ENCODE results near the gene UBALD2.

The UBALD2 gene

GRCh38 chr17:76235883-76236282, 29.3 kb upstream of the UBALD2 start:
- no peak for DNase-seq (ENCODE audit: low read depth in 1 of 2, low spot score in 1 of 2)
- Histone ChIP-seq H3K27me3 (ENCODE audit: insufficient read depth, poor library complexity, severe bottlenecking) (peaks cover 12% of the 10 kb centered on the region), H3K27ac (replicated peaks) (no peak overlapping the region), H3K4me3 (replicated peaks; ENCODE audit: insufficient read depth, low read length) (no peak overlapping the region)
- TF ChIP-seq REST (IDR thresholded peaks at IDR 0.05; ENCODE audit: insufficient replicate concordance, low read depth) (no peak), POLR2AphosphoS5 (IDR thresholded peaks at IDR 0.05; ENCODE audit: low read depth) (no peak), CTCF (IDR thresholded peaks at IDR 0.05; ENCODE audit: insufficient read depth, low read length) (no peak), GABPA (IDR thresholded peaks at IDR 0.05; ENCODE audit: low read depth) (no peak), SPI1 (IDR thresholded peaks at IDR 0.05; ENCODE audit: borderline replicate concordance, low read depth) (no peak)

- no peak overlapping the region for H3K4me3 ChIP-seq (replicated peaks; ENCODE audit: insufficient read depth, low read length)
- DNase-seq (ENCODE audit: low read depth in 1 of 2, low spot score in 1 of 2), result no peak
- no peak overlapping the region for H3K27ac ChIP-seq (replicated peaks)
- peaks cover 17% of the 10 kb centered on the region for H3K27me3 ChIP-seq (ENCODE audit: insufficient read depth, poor library complexity, severe bottlenecking)
- TF ChIP-seq GABPA (IDR thresholded peaks at IDR 0.05; ENCODE audit: low read depth) (no peak), SPI1 (IDR thresholded peaks at IDR 0.05; ENCODE audit: borderline replicate concordance, low read depth) (no peak), POLR2AphosphoS5 (IDR thresholded peaks at IDR 0.05; ENCODE audit: low read depth) (no peak), CTCF (IDR thresholded peaks at IDR 0.05; ENCODE audit: insufficient read depth, low read length) (no peak), REST (IDR thresholded peaks at IDR 0.05; ENCODE audit: insufficient replicate concordance, low read depth) (no peak)
These were observed 28.5 kb upstream of the UBALD2 start for GRCh38 chr17:76236603-76237002.

GRCh38 chr17:76237859-76238313, 27.3 kb upstream of the UBALD2 start:
- no peak for DNase-seq (ENCODE audit: low read depth in 1 of 2, low spot score in 1 of 2)
- no peak overlapping the region for H3K4me3 ChIP-seq (replicated peaks; ENCODE audit: insufficient read depth, low read length)
- peaks cover 17% of the 10 kb centered on the region for H3K27me3 ChIP-seq (ENCODE audit: insufficient read depth, poor library complexity, severe bottlenecking)
- no peak overlapping the region for H3K27ac ChIP-seq (replicated peaks)
- no peak for TF ChIP-seq SPI1 (IDR thresholded peaks at IDR 0.05; ENCODE audit: borderline replicate concordance, low read depth)
- no peak for TF ChIP-seq GABPA (IDR thresholded peaks at IDR 0.05; ENCODE audit: low read depth)
- TF ChIP-seq REST (IDR thresholded peaks at IDR 0.05; ENCODE audit: insufficient replicate concordance, low read depth), result no peak
- TF ChIP-seq CTCF (IDR thresholded peaks at IDR 0.05; ENCODE audit: insufficient read depth, low read length), result no peak
- no peak for TF ChIP-seq POLR2AphosphoS5 (IDR thresholded peaks at IDR 0.05; ENCODE audit: low read depth)
